Measurements from ENCODE around the gene MICB. TPM values are rescaled to one million over a fixed set of nuclear protein-coding genes. Genes with fewer than 3 reads are reported as not detected.
A peak's percentile ranks its signal among the peaks of the same experiment; 100 is the strongest.

MICB gene
- total and polyA plus RNA-seq, 2 of the 8 experiments (the other 6 are each of a cell fraction or from before 2014, with no cell fraction given) = 16.2 to 25.3 TPM

DNA sequence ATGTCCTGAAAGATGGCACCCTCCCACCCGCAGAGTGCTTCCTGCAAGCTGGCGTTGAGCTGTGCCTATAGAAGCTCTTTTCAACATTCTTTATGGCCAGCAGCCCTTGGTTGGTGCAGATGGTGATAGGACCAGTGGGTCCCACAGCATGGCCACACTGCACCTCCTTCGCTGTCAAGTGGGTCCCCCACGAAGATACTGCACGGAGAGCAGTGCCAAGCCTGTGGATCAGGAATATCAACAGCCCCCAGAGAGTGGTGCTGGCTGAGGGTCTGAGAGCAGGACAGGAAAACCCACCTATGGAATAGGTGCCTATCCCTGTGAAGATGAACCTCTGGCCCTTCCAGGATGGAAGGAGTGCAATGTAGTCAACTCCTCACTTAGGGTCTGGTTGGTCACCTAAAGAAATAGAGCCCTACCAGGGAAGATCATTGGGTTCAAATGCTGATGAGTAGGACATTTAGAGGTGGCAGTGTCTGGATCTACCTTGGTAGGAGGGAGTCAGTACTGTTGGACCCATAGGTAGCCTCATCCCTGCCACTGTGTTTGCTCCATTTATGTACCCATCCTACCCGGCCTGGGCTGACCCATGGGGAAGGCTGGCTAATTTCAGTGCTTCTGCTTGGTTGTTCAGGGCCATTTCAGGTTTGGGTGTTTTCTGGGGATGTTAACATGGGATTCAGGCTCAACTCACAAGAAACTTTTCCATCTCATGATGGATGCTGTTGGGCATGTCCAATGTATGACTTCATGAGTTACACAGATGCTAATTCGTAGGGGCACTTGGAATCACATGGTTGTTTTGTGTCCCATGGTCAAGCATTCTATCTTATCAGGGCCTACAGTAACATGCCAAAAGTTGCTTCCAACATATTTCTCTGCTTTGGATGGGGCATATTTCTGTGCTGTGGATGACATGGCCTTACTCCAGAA, 33.4 kb upstream of the MICB start:
- Histone ChIP-seq H3K23ac (ENCODE audit: insufficient read length) (no peak overlapping the region), H3K27me3 (replicated peaks in 1 of 4; ENCODE audit: control insufficient read depth in 3 of 4, extremely low read depth in 1 of 4, insufficient read depth in 3 of 4, low read length in 3 of 4) (peaks cover 0 to 12% (median 0%) of the 10 kb centered on the region in 4 experiments; a peak in 3 of 7 replicates), H2BK5ac (ENCODE audit: low read depth, low read length) (no peak overlapping the region), H3K79me2 (ENCODE audit: control insufficient read depth in 1 of 2, insufficient read depth in 2 of 2, low read length in 2 of 2) (no peaks in the 10 kb centered on the region), H3K36me3 (ENCODE audit: control insufficient read depth in 2 of 4, insufficient read depth in 4 of 4, low read length in 3 of 4) (no peaks in the 10 kb centered on the region), H2BK12ac (ENCODE audit: low read depth, low read length) (no peak overlapping the region), H4K20me1 (replicated peaks in 1 of 2; ENCODE audit: control insufficient read depth in 1 of 2, insufficient read depth in 2 of 2, low read length in 2 of 2) (no peaks in the 10 kb centered on the region), H3K79me1 (ENCODE audit: low read depth, low read length) (no peaks in the 10 kb centered on the region), H4K91ac (replicated peaks; ENCODE audit: insufficient read length, low read length) (no peak overlapping the region), H4K8ac (ENCODE audit: extremely low read depth, insufficient read depth, low read length) (no peak overlapping the region; the same call in 1 of the 2 replicates), H2BK120ac (replicated peaks; ENCODE audit: low read depth, low read length) (no peak overlapping the region), H3K23me2 (ENCODE audit: low read depth, low read length) (no peaks in the 10 kb centered on the region), H3K9ac (replicated peaks in 1 of 4; ENCODE audit: extremely low read depth in 1 of 4, low read depth in 3 of 4, low read length in 3 of 4) (no peak overlapping the region), H4K5ac (ENCODE audit: insufficient read length, low read depth, low read length) (no peak overlapping the region), H2BK20ac (ENCODE audit: low read length) (no peak overlapping the region), H2AK5ac (ENCODE audit: low read depth, low read length) (no peak overlapping the region), H3K4me2 (ENCODE audit: insufficient read depth in 1 of 2, low read depth in 2 of 2, low read length in 2 of 2) (no peak overlapping the region; a peak in 1 of 4 replicates), H3K14ac (ENCODE audit: insufficient read length) (no peak overlapping the region), H3K4ac (replicated peaks; ENCODE audit: insufficient read length, low read depth, low read length) (no peak overlapping the region), H3K4me1 (replicated peaks in 1 of 4; ENCODE audit: control insufficient read depth in 3 of 4, insufficient read depth in 4 of 4, low read length in 3 of 4) (peaks cover 0 to 2% (median 0%) of the 10 kb centered on the region in 4 experiments; a peak in 1 of 7 replicates), H3K18ac (ENCODE audit: extremely low read depth, low read length) (no peak overlapping the region), H3K56ac (replicated peaks; ENCODE audit: insufficient read length, low read depth, low read length) (no peak overlapping the region), H3K4me3 (ENCODE audit: extremely low read depth in 1 of 4, insufficient read depth in 2 of 4, low read depth in 3 of 4, low read length in 4 of 4) (no peak overlapping the region), H2AFZ (ENCODE audit: low read length) (no peak overlapping the region), H2BK15ac (ENCODE audit: low read length) (no peak overlapping the region), H3K9me3 (ENCODE audit: insufficient read depth in 2 of 2, low read depth in 1 of 2, low read length in 1 of 2) (no peaks in the 10 kb centered on the region), H3K27ac (ENCODE audit: low read depth, low read length) (no peak overlapping the region)
- POLR2A ChIA-PET (ENCODE audit: partially characterized antibody) = interaction anchor here (1.5 kb wide), 1 partner anchor 12 kb away, joined by 3 read pairs; no protein-coding TSS in a partner anchor
- CTCF ChIA-PET (ENCODE audit: partially characterized antibody) = no interaction called here
- FAIRE-seq = no peak
- DNase-seq (ENCODE audit: low read depth in 1 of 2, low spot score in 2 of 2) = no peak
- TF ChIP-seq RFX5 (IDR thresholded peaks at IDR 0.05; ENCODE audit: borderline replicate concordance, low read depth, low read length) (0 out of 2 replicates have a peak, but pooled peaks have one; percentile 10), SIRT6 (IDR thresholded peaks at IDR 0.05; ENCODE audit: low read length) (no peak)
- WGBS, 2 experiments (ENCODE audit: extremely low coverage in 1 of 2, insufficient coverage in 1 of 2, insufficient read length in 1 of 2, insufficient replicate concordance in 2 of 2, low coverage in 1 of 2, low lambda C conversion rate in 2 of 2, missing lambda C conversion rate in 1 of 2) = 93% methylated on average over 7 of the region's 7 CpGs; no CpG with 5 or more reads in 1 of the 2 experiments
